ENCODE results near the gene TPT1. TPM values are rescaled to one million over a fixed set of nuclear protein-coding genes. Genes with fewer than 3 reads are reported as not detected.
A peak's percentile ranks its signal among the peaks of the same experiment; 100 is the strongest.

TPT1 gene
- total and polyA plus RNA-seq, 2 of the 13 experiments (the other 11 are each of a cell fraction or from before 2014, with no cell fraction given) = 2,953 to 3,594 TPM

GRCh38 chr13:45335397-45336024 is 5.5 kb downstream of the TPT1 start (continued):
- TF ChIP-seq ZNF317 (CRISPR knock-in tag; IDR thresholded peaks at IDR 0.05) (0 out of 2 replicates have a peak, but pooled peaks have one; percentile 15), PAF1 (CRISPR knock-in tag; IDR thresholded peaks at IDR 0.05) (peak; percentile 39; the same call in 1 of the 2 replicates), ZSCAN5A (CRISPR knock-in tag; IDR thresholded peaks at IDR 0.05; ENCODE audit: borderline replicate concordance) (0 out of 2 replicates have a peak, but pooled peaks have one; percentile 27), KDM3A (CRISPR knock-in tag; IDR thresholded peaks at IDR 0.05; ENCODE audit: low read depth) (no peak), ARID3A (IDR thresholded peaks at IDR 0.05; ENCODE audit: low read depth, low read length) (peak; percentile 11; the same call in 1 of the 2 replicates), STAT6 (CRISPR knock-in tag; IDR thresholded peaks at IDR 0.05; ENCODE audit: borderline replicate concordance) (no peak), MATR3 (CRISPR knock-in tag; IDR thresholded peaks at IDR 0.05) (no peak), E2F5 (CRISPR knock-in tag; conservative IDR thresholded peaks at IDR 0.05) (no peak), ZNF547 (CRISPR knock-in tag; IDR thresholded peaks at IDR 0.05) (no peak), PRDM10 (CRISPR knock-in tag; IDR thresholded peaks at IDR 0.05; ENCODE audit: low read depth) (no peak), ZNF225 (CRISPR knock-in tag; IDR thresholded peaks at IDR 0.05) (no peak), NR2C2 (CRISPR knock-in tag; IDR thresholded peaks at IDR 0.05; ENCODE audit: borderline replicate concordance) (no peak), ARNTL (CRISPR knock-in tag; IDR thresholded peaks at IDR 0.05) (peak; percentile 46; the same call in 1 of the 2 replicates), GABPA (IDR thresholded peaks at IDR 0.05; ENCODE audit: low read depth, low read length) (no peak), GABPA (CRISPR knock-in tag; IDR thresholded peaks at IDR 0.05; ENCODE audit: low read depth) (no peak)

Data from HepG2 (cell line).